Keratinocyte (primary cell): ENCODE results near the gene JCAD.

ENCODE experiments used
- EZH2 ChIP-seq: IDR thresholded peaks from one replicate; pipeline ENCODE4 v1.6.1; 2012; ENCODE audit warnings: inconsistent platforms, mild to moderate bottlenecking, low read length, moderate library complexity
- TF ChIP-seq, protein P1 (sequence below), 3 experiments: IDR thresholded peaks in 1 of 3; conservative IDR thresholded peaks in 1 of 3; optimal IDR thresholded peaks in 1 of 3; 2 replicates in 2 of 3; 3 replicates in 1 of 3; pipeline versions ENCODE3 to v1.5.1; 2011; ENCODE audit warnings: low read length in 3 of 3, mild to moderate bottlenecking in 3 of 3, moderate library complexity in 2 of 3, control low read depth in 1 of 3, inconsistent platforms in 1 of 3; ENCODE audit not compliant: insufficient read depth in 2 of 3; ENCODE audit errors: extremely low read depth in 1 of 3

DNA sequence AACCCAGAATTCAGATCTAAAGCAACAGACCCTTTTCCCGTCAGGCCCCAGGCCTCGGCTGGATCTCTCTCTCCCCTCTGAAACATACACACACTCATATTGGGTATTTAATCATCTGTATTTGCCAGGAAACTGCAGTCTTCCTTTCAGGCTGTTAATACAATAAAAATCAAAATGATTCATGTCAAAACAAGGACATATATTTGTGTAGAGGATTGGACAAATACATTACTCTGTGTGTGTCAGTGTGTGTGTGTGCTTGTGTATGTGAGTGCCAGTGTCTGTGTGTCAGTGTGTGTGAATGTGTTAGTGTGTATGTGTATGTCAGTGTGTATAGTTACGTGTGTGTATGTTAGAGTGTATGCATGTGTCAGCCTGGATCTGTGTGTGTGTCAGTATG is 90.8 kb downstream of the JCAD start:
- TF ChIP-seq, protein P1, sequence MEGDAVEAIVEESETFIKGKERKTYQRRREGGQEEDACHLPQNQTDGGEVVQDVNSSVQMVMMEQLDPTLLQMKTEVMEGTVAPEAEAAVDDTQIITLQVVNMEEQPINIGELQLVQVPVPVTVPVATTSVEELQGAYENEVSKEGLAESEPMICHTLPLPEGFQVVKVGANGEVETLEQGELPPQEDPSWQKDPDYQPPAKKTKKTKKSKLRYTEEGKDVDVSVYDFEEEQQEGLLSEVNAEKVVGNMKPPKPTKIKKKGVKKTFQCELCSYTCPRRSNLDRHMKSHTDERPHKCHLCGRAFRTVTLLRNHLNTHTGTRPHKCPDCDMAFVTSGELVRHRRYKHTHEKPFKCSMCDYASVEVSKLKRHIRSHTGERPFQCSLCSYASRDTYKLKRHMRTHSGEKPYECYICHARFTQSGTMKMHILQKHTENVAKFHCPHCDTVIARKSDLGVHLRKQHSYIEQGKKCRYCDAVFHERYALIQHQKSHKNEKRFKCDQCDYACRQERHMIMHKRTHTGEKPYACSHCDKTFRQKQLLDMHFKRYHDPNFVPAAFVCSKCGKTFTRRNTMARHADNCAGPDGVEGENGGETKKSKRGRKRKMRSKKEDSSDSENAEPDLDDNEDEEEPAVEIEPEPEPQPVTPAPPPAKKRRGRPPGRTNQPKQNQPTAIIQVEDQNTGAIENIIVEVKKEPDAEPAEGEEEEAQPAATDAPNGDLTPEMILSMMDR (optimal IDR thresholded peaks at IDR 0.05 in 1 of 3, IDR thresholded peaks at IDR 0.05 in 1 of 3, conservative IDR thresholded peaks at IDR 0.05 in 1 of 3; ENCODE audit: extremely low read depth in 1 of 3, insufficient read depth in 2 of 3, low read length in 3 of 3): no peak
- no peak for TF ChIP-seq EZH2
